Thyroid gland (tissue), 4 donors: Measurements from ENCODE around the gene SLC2A4. TPM values are rescaled to one million over a fixed set of nuclear protein-coding genes. Genes with fewer than 3 reads are reported as not detected.

ENCODE experiments used
- DNase-seq, 2 donors: peaks; one replicate each; pipeline ENCODE4 v3.0.0-alpha.2; 2019
- H3K27ac ChIP-seq, 3 donors: fragments of 200-600 bp; sonication (generic); 1 replicate in 2 of 3; 2 replicates in 1 of 3; pipeline ENCODE4 v1.5.1; 2016 to 2019; ENCODE audit warnings: mild to moderate bottlenecking in 1 of 3, moderate library complexity in 1 of 3
- H3K27me3 ChIP-seq: fragments of 200-600 bp; sonication (generic); one replicate; pipeline ENCODE4 v1.5.1; 2019
- H3K36me3 ChIP-seq, 2 donors: fragments of 200-600 bp; sonication (generic); one replicate each; pipeline ENCODE4 v1.5.1; 2016 to 2019
- H3K4me1 ChIP-seq, 2 donors: fragments of 200-600 bp; sonication (generic); one replicate each; pipeline ENCODE4 v1.5.1; 2017 to 2019
- H3K4me3 ChIP-seq, 3 donors: fragments of 200-600 bp; sonication (generic); replicated peaks in 1 of 3; 1 replicate in 2 of 3; 2 replicates in 1 of 3; pipeline ENCODE4 v1.5.1; 2016; ENCODE audit warnings: mild to moderate bottlenecking in 1 of 3
- H3K9me3 ChIP-seq: fragments of 200-600 bp; sonication (generic); one replicate; pipeline ENCODE4 v1.5.1; 2017
- POLR2A ChIP-seq, 2 donors: fragments of 450-650 bp; IDR thresholded peaks; one replicate each; pipeline ENCODE4 v1.6.1; 2017; ENCODE audit warnings: antibody characterized with exemption in 2 of 2, mild to moderate bottlenecking in 2 of 2, moderate library complexity in 1 of 2
- WGBS, 2 donors: methylation state at CpG; one replicate each; pipeline ENCODE4 v1.1.5; 2017; 5-methylcytosine and 5-hydroxymethylcytosine counted together
- intact Hi-C: fragments of 100-400 bp; cut with DNase I; formaldehyde crosslinking; loops from one replicate; pipeline ENCODE4 v1.15.1; 2023
- total RNA-seq, 4 donors: library from RNA; depleted of rRNA; stranded (reverse); fragments of >200 nt; gene quantifications; one replicate each; pipeline ENCODE4 v1.2.3, GENCODE V29; 2016
- TF ChIP-seq, protein P1 (sequence below), 6 experiments: fragments of 200-600 bp in 3 of 6; fragments of 450-650 bp in 3 of 6; sonication (generic) in 3 of 6; IDR thresholded peaks; one replicate each; pipeline ENCODE4 v1.5.1; 2016 to 2019; ENCODE audit warnings: antibody characterized with exemption in 6 of 6, mild to moderate bottlenecking in 2 of 6, inconsistent platforms in 1 of 6, moderate library complexity in 1 of 6

The SLC2A4 gene
- total RNA-seq, 4 donors from 2014 or later: 2.5 to 14.6 (median 3.9) TPM

DNA sequence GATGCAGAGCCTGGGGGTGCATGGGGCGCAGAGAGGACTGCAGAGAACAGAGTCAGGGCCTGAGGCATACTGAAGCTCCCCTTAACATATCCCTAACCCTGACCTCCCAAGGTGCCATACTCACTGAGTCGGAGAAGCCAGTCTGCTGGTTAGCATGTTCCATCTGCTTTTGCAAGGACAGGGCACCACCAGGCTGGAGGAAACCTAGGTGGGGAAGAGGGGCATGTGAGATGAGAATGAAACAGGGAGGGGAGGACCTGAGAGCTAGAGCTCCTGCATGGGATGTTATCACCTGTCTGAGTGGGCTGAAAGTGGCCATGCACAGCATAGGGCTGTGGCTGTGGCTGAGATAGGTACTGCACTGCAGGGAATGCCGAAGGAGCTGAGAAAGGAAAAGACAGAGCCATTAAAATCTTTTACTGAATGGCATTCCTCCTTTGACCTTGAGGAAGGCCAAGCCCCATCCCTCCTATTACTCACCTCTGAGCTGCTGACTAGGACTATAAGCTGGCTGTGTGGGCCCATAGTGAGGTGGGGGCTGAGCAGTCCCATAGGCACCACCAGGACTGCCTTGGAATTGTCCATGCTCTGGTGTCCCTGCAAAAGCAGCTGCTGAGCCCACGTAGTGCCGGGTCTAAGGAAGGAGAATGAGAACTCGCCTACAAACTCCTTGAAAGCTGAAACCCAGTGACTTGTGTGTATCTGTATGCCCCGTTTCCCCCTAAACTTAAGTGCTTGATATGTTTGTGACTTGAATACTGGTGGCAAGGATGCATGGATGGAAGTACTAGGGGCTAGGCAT lies 31.8 kb downstream of the SLC2A4 start:
- no peak for DNase-seq
- no peak overlapping the region for H3K27ac ChIP-seq
- H3K9me3 ChIP-seq: no peaks in the 10 kb centered on the region
- H3K27me3 ChIP-seq: no peaks in the 10 kb centered on the region
- H3K4me3 ChIP-seq: no peak overlapping the region
- WGBS, 2 donors: 80 to 90% methylated on average over 6 to 7 of the region's 7 CpGs
- peaks cover 28 to 39% of the 10 kb centered on the region in 2 donors for H3K4me1 ChIP-seq
- H3K36me3 ChIP-seq: peaks cover 49 to 55% of the 10 kb centered on the region in 2 donors
- intact Hi-C loops: no loop called here
- TF ChIP-seq, protein P1, sequence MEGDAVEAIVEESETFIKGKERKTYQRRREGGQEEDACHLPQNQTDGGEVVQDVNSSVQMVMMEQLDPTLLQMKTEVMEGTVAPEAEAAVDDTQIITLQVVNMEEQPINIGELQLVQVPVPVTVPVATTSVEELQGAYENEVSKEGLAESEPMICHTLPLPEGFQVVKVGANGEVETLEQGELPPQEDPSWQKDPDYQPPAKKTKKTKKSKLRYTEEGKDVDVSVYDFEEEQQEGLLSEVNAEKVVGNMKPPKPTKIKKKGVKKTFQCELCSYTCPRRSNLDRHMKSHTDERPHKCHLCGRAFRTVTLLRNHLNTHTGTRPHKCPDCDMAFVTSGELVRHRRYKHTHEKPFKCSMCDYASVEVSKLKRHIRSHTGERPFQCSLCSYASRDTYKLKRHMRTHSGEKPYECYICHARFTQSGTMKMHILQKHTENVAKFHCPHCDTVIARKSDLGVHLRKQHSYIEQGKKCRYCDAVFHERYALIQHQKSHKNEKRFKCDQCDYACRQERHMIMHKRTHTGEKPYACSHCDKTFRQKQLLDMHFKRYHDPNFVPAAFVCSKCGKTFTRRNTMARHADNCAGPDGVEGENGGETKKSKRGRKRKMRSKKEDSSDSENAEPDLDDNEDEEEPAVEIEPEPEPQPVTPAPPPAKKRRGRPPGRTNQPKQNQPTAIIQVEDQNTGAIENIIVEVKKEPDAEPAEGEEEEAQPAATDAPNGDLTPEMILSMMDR (IDR thresholded peaks at IDR 0.05): no peak
- TF ChIP-seq POLR2A (IDR thresholded peaks at IDR 0.05): no peak

DNA sequence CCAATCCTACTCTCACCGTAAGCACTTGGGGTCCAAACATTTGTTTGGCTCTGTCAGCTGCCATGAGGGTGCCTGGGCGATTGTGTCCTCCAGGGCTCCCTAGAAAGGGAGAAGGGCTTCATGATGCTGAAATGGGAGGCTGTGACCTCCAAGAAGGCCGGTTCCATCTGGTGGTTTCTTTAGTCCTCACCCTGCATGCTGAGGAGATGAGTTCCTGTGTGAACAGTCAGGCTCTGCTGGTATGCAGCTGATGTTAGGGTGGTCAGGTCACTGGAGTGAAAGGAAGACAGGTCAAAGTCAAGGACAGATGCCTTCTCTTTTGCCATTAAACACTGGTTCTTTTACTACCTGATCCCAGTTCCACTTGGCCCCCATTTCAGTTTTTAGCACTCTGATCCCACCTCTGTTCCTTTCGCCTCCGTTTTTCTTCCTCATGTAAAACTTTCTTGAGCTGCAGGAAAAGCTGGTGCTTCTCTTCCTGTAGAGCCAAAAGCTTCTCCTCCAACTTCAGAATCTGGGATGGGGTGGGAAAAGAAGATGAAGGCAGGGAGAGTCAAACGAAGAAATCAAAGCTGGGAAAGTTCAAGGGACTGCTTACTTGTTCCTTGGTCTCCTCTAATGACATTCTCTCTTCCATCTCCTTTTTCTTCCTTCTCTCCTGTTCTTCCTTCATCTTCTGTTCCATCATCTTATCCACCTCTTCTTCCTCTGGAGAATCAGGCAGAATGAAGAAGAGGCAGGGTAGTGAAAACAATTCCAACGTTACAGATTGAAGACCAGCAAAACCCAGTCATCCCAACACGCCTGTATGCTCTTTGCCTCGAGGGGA lies 32.6 kb downstream of the SLC2A4 start:
- DNase-seq: no peak
- TF ChIP-seq POLR2A (IDR thresholded peaks at IDR 0.05): no peak
- TF ChIP-seq, protein P1 (IDR thresholded peaks at IDR 0.05): no peak
- Histone ChIP-seq H3K27ac (peak overlapping the region in 1 of 3 donors; percentile 83), H3K4me1 (peaks cover 22 to 37% of the 10 kb centered on the region in 2 donors), H3K9me3 (no peaks in the 10 kb centered on the region), H3K27me3 (no peaks in the 10 kb centered on the region), H3K4me3 (peak overlapping the region; percentile 51 to 95 (median 68)), H3K36me3 (peaks cover 56 to 63% of the 10 kb centered on the region in 2 donors)
- intact Hi-C loops: no loop called here
- 46 to 48% methylated on average over 9 of the region's 9 CpGs for WGBS, 2 donors

DNA sequence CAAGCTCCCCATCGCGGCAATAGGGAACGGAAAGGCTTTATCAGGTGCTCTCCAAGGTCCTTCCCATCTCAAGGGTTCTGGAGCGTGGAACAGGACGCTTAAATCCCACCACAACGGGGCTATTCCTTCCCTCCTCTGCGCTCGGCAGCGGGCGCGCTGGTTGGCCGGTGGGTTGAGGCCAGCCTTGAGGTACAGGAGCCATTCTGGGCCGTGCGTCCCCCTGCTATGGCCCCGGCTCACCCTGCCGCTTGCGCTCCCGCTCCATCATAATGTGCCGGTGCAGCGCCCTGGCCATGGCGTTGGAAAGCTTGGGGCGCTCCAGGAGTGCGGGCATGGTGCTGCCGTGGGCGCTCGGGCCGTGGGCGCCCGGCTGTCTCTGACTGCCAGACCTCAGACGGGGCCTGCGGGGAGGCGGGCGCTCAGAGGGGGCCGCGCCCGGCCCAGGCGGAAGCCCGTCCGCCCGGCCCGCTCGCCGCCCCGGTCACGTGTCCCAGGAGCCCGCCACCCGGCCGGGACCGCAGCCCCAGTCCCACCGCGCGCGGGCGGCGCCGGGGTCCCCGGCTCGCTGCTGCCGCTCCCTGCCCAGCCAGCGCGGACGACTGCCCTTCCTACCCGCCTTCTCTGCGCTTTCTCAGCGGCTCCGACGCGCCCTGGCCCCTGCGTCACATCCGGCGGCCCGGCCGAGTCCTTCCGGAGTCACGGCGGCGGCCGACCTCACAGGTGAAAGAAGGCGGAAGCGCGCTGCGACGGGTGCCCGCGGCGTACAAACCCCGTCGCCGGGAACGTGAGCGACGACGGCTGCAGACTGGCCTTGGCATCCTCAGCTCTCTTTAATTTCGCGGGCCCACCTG lies 33.4 kb downstream of the SLC2A4 start, which contains the start of gene GPS2:
TSS of gene GPS2 (minus strand) at position 642 of the 851 bp plus-strand sequence. CDS start at position 334, 308 bp downstream.
- peaks cover 52 to 59% of the 10 kb centered on the region in 2 donors for H3K36me3 ChIP-seq
- peak in 1 of 2 donors; percentile 87 for TF ChIP-seq POLR2A (IDR thresholded peaks at IDR 0.05)
- TF ChIP-seq, protein P1 (IDR thresholded peaks at IDR 0.05): peak in 1 of 6 experiments; percentile 6

DNA sequence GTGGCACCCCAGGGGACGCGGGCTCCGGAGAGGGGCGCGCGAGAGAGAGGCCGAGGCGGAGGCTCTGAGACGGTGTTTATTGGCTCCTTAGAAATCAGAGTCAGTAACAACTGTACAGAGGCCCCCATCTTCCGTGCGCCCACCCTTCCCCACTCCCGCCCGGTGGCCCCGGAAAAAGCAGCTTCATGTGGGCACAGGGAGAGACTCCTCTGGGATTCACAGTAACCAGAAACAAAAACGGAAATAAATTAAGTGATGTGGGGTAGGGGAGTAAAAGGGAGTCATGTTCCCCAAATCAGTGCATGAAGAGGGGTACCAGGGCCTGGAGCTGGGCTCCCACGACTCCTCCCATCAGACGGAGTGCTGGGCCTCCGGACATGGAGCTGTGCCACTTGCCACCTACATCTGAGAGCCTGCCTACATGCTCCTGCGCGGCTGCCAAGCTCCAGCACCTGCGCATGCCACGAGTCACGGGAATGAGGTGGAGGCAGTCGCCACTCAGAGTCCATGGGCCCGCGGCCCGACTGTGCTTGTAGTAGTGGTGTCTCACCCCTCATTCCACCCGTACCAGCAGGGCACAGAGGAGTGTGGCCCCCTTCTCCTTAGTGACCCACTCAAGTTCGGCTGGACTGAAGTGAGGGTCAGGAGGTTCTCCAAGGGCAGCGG lies 34.2 kb downstream of the SLC2A4 start:
- H3K9me3 ChIP-seq: no peaks in the 10 kb centered on the region
- peaks cover 52 to 54% of the 10 kb centered on the region in 2 donors for H3K36me3 ChIP-seq
- peak overlapping the region; percentile 28 to 95 (median 68) for H3K4me3 ChIP-seq
- H3K27me3 ChIP-seq: no peaks in the 10 kb centered on the region
- no peak for DNase-seq
- no peak for TF ChIP-seq POLR2A (IDR thresholded peaks at IDR 0.05)
- TF ChIP-seq, protein P1 (IDR thresholded peaks at IDR 0.05): no peak
- peaks cover 10 to 26% of the 10 kb centered on the region in 2 donors for H3K4me1 ChIP-seq
- intact Hi-C loops: no loop called here
- peak overlapping the region; percentile 83 to 96 (median 83) for H3K27ac ChIP-seq
- WGBS, 2 donors: 39 to 48% methylated on average over 26 to 30 of the region's 30 CpGs

More for the DNA sequence above, 33.4 kb downstream of the SLC2A4 start, which contains the start of gene GPS2:
- 0 to 1% methylated on average over 18 to 42 of the region's 95 CpGs for WGBS, 2 donors
- DNase-seq: peak; percentile 92 to 94
- intact Hi-C loops: no loop called here
- peak within 1 kb of the TSS; percentile 51 to 95 (median 68) for H3K4me3 ChIP-seq
- peak within 1 kb of the TSS; percentile 83 to 96 (median 83) for H3K27ac ChIP-seq
- no peaks in the 10 kb centered on the region for H3K27me3 ChIP-seq
- H3K9me3 ChIP-seq: no peaks in the 10 kb centered on the region
- H3K4me1 ChIP-seq: peaks cover 15 to 28% of the 10 kb centered on the region in 2 donors
